HL-60/S4 treated with retinoic acid at 250 ng/mL for 4 days and 3 days (cell line): ENCODE measurements around the gene SDE2.
"Not testable (repeated sequence)": the region's sequence is repeated elsewhere in the genome, so short reads cannot be mapped to it uniquely, and the experiment has no call there.

Experiments
- in situ Hi-C: fragments of 300-500 bp; cut with MboI; formaldehyde crosslinking; loops from 2 replicates; pipeline ENCODE4 v1.7.0; 2022; ENCODE audit warnings: low sequenced_read_pairs

Gene SDE2

GRCh38 chr1:225945564-225945963 lies 53.6 kb downstream of the SDE2 start:
- in situ Hi-C loops = no loop called here

GRCh38 chr1:225944951-225945350 lies 54.2 kb downstream of the SDE2 start:
- in situ Hi-C loops = no loop called here

- in situ Hi-C loops = no loop called here
These were observed 54.8 kb downstream of the SDE2 start for GRCh38 chr1:225944387-225944786.

- in situ Hi-C loops = no loop called here
These were observed 55.6 kb downstream of the SDE2 start for GRCh38 chr1:225943582-225943981.

GRCh38 chr1:225942574-225942973 lies 56.6 kb downstream of the SDE2 start:
- in situ Hi-C loops = no loop called here

GRCh38 chr1:225941942-225942222 lies 57.3 kb downstream of the SDE2 start:
- in situ Hi-C loops = no loop called here

- in situ Hi-C loops = no loop called here
These were observed 57.8 kb downstream of the SDE2 start, which contains the start of gene LEFTY2 for GRCh38 chr1:225941187-225941941. LEFTY2 (minus strand) TSS chr1:225941220; CDS start chr1:225941140, 80 bp downstream.

- in situ Hi-C loops = no loop called here
These were observed 58.6 kb downstream of the SDE2 start for GRCh38 chr1:225940385-225941151.

GRCh38 chr1:225939939-225940310 lies 59.2 kb downstream of the SDE2 start:
- in situ Hi-C loops = not testable (repeated sequence)

- in situ Hi-C loops = not testable (repeated sequence)
These were observed 59.8 kb downstream of the SDE2 start for GRCh38 chr1:225939097-225939938.

- in situ Hi-C loops = no loop called here
These were observed 61.8 kb downstream of the SDE2 start for GRCh38 chr1:225937048-225937968.

GRCh38 chr1:225936523-225936922 lies 62.6 kb downstream of the SDE2 start:
- in situ Hi-C loops = no loop called here

- in situ Hi-C loops = not testable (repeated sequence)
These were observed 63.1 kb downstream of the SDE2 start for GRCh38 chr1:225936086-225936485.

- in situ Hi-C loops = no loop called here
These were observed 64.4 kb downstream of the SDE2 start for GRCh38 chr1:225934711-225935110.

- in situ Hi-C loops = no loop called here
These were observed 66.1 kb downstream of the SDE2 start for GRCh38 chr1:225933072-225933471.
